Body of pancreas (tissue), 4 donors: ENCODE measurements around the gene TXNRD2.

Source experiments
- POLR2A ChIP-seq, 3 donors: fragments of 450-650 bp; IDR thresholded peaks; one replicate each; pipeline ENCODE4 v1.6.1; 2016; ENCODE audit warnings: antibody characterized with exemption in 3 of 3, mild to moderate bottlenecking in 2 of 3
- TF ChIP-seq, protein P1 (sequence below), 7 experiments: fragments of 450-650 bp in 4 of 7; fragments of 200-600 bp in 3 of 7; sonication (generic) in 3 of 7; IDR thresholded peaks; one replicate each; pipeline ENCODE4 v1.5.1; 2016 to 2019; ENCODE audit warnings: antibody characterized with exemption in 7 of 7

DNA sequence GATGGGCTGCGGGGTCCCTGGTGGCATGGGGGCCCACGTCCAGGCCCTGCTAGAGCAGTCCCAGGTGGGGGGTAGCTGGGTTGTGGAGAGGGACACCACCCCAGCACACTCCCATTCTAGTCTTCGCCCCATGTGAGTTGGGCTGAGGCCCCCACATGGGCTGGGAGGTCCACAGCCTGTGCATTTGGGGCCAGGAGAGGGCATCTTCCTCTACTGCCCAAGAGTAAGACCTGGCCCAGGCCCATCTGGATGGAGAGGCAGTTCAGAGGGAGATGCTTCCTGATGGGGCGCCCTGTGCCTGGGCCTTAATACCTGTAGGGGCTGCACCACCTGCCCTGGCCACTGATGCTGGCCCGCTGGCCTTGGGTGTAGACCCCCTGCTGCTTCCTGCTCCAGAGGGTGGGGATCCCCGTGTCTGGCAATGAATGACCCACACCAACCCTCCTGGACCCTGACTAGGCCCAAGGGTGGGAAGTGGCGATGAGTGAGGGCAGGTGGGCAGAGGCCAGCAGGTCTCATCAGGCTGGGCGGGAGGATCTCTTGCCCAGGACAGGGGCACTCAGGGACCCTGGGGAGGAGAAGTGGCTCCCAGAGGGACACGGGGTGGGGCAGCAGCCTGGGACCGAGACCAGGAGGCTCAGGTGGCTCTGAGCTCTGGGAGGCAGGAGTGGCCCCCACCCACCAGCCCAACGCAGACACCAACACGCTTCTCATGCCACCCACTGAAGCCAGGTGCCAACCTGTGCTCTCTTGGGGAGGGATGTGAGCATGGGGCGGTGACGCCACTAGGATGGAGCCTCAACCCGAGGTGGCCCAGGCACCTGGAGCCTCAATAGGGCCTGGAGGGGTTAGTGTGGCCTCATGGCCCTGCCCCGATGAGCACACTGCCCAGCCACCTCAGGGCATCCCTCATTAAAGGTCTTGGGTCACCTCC lies 69.5 kb downstream of the TXNRD2 start:
- TF ChIP-seq, protein P1, sequence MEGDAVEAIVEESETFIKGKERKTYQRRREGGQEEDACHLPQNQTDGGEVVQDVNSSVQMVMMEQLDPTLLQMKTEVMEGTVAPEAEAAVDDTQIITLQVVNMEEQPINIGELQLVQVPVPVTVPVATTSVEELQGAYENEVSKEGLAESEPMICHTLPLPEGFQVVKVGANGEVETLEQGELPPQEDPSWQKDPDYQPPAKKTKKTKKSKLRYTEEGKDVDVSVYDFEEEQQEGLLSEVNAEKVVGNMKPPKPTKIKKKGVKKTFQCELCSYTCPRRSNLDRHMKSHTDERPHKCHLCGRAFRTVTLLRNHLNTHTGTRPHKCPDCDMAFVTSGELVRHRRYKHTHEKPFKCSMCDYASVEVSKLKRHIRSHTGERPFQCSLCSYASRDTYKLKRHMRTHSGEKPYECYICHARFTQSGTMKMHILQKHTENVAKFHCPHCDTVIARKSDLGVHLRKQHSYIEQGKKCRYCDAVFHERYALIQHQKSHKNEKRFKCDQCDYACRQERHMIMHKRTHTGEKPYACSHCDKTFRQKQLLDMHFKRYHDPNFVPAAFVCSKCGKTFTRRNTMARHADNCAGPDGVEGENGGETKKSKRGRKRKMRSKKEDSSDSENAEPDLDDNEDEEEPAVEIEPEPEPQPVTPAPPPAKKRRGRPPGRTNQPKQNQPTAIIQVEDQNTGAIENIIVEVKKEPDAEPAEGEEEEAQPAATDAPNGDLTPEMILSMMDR (IDR thresholded peaks at IDR 0.05), result no peak
- TF ChIP-seq POLR2A (IDR thresholded peaks at IDR 0.05), result no peak
